Measurements from ENCODE around the gene FOXP1. TPM values are rescaled to one million over a fixed set of nuclear protein-coding genes. Genes with fewer than 3 reads are reported as not detected.
A peak's percentile ranks its signal among the peaks of the same experiment; 100 is the strongest.

FOXP1 gene
- total RNA-seq, 1 donor from 2014 or later = 72.3 TPM

DNA sequence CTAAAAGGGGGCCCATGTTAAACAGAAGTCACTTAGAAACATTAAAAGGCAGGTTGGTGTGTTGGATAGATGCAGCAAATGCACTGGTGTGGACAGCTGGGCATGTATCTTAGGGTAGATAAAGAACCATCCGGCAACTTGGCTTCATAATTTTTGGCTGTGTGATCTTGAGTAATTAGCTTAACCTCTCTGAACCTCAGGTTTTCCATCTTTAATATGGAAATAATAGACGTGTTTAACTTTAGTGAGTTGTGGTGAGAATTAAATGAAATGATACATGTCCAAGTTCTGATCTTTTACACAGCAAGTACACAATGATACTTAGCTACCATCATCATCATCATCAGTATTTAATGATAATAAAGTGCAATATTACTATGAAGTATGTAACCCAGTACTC, 330.4 kb downstream of the FOXP1 start:
- no peak for DNase-seq

- DNase-seq = no peak
Measured at GRCh38 chr3:71252466-71252865, 331.1 kb downstream of the FOXP1 start.

GRCh38 chr3:71251156-71251775, 332.3 kb downstream of the FOXP1 start:
- DNase-seq = peak; percentile 66

- DNase-seq = no peak
Measured at GRCh38 chr3:71250026-71250425, 333.5 kb downstream of the FOXP1 start.

DNA sequence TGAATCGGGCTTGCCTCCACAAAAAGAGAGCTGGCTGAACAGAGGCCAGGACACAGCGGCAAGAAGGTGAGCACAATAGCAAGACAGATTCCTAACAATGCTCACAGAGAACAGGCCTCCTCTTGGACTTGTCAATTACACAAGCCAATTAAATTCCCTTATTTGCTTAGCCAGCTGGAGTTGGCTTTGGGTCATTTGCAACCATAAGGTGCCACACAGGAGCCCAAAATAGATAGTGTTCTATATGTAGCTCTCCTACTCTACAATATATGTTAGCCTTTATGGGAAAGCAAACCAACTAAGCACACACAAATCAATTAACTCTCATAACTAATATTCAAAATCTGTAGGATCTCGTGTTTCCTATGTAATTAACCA, 335.6 kb downstream of the FOXP1 start:
- no peak for DNase-seq

- no peak for DNase-seq
Measured at GRCh38 chr3:71247221-71247957, 336.1 kb downstream of the FOXP1 start.

GRCh38 chr3:71245971-71246880, 337.3 kb downstream of the FOXP1 start:
- DNase-seq = no peak

- DNase-seq = peak; percentile 61
Measured at GRCh38 chr3:71244826-71245488, 338.6 kb downstream of the FOXP1 start.

GRCh38 chr3:71244153-71244825, 339.2 kb downstream of the FOXP1 start:
- no peak for DNase-seq

GRCh38 chr3:71243229-71243628, 340.3 kb downstream of the FOXP1 start:
- no peak for DNase-seq

DNA sequence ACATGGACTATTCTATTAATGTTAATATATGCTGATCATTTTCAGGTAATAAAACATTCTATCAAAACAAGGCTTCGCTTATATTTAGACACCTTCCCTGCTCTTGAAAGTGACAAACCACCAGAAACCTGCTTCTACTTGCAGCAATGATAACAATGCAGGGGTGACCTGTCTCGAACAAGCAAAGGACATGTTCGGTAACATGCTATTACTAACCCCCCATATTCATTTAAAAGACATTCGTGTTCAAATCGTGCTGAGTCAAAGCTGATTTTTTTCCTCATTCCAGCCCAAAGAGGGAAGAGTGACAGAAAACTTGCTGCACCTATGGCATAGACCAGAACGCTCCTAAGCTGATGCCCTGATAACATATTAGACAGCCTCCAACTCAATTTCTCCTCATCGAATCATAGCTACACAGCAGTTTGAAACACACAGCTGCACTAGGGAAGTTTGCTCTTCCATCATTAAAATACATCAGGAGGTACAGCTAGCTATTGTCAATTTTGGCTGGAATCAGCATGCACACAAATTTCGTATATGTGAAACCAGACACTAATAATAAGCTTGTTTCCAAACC, 341.5 kb downstream of the FOXP1 start:
- DNase-seq = no peak

DNA sequence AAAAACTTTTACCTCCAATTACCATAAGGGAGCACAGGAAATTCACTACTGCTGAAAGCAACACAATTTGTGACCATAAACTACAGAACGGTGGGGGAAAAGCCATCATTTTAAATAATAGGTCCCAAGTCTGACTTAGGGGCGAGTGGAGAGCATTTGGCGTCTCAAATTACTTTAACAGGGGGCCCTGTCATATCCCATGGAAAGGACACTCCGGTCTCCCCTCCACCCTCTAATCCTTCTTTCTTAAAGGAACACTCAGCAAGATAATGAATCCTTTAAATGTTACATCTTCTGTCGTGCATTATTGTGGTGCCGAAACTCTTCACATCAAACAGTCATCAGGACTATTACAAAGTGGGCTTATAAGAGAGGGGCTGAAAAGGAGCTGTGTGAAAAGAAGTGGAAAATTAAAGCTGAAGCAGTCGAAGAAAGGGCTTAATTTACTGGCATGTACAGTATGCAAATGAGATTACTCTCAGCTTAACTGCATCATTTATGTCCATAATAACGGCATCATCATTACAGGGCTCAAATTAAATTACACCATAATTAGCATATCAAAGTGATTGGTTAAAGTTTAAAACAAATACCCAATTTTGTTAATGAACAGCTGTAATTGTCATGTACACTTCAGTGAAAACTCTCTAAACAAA, 342.2 kb downstream of the FOXP1 start:
- no peak for DNase-seq

GRCh38 chr3:71240034-71240433, 343.5 kb downstream of the FOXP1 start:
- DNase-seq = no peak

GRCh38 chr3:71238355-71238757, 345.2 kb downstream of the FOXP1 start:
- no peak for DNase-seq

DNA sequence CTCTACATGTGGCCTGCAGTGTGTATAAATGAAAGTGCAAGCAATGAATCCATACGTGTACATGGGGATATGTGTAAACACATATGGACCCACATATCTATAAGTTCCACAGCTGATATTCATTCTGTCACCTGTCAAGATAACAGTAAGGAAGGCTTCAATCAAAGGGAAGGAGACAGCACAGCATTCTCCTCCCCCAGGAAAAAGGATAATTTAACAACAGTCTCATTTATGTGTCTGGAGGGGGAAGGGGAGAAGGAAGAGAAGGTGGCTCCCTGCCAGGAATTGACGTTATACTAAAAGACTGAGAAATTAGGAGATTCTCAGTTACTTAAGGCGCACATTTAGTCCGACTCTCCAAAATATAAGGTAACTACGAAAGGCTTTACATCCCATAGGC, 345.9 kb downstream of the FOXP1 start:
- no peak for DNase-seq

DNA sequence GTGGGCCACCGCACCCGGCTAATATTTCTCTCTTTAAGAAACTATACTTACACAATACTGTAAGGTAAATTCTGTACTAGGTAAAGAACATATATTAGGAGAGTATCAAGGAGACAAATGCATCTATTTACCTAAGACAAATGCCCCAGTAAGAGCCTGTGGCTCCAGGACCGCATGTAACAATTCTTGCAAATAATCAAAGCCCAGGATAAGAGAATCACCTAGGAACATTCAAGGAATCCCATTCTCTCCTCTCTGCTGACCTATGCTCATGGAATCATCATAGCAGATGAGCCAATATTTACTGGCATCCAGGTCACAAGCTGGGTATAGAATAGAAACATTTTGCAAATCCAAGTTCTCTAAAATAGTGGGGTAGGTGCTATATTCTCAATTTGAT, 347.7 kb downstream of the FOXP1 start:
- DNase-seq = no peak

DNA sequence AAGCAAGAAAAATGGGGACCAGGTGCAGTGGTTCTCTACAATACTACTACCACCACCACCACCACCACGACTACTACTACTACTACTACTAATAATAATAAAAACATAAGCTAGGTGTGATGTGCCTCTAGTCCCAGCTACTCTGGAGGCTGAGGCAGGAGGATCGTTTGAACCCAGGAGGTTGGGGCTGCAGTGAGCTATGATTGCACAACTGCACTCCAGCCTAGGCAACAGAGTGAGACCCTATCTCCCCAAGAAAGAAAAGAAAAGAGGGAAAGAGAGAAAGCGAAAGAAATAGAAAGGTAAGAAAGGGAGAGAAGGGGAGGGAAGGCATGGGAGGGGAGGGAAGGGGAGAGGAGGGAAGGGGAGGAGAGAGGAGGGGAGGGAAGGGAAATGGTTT, 350.6 kb downstream of the FOXP1 start:
- DNase-seq = no peak

- no peak for DNase-seq
Measured at GRCh38 chr3:71232175-71232679, 351.3 kb downstream of the FOXP1 start.

- no peak for DNase-seq
Measured at GRCh38 chr3:71231680-71232079, 351.8 kb downstream of the FOXP1 start.

DNA sequence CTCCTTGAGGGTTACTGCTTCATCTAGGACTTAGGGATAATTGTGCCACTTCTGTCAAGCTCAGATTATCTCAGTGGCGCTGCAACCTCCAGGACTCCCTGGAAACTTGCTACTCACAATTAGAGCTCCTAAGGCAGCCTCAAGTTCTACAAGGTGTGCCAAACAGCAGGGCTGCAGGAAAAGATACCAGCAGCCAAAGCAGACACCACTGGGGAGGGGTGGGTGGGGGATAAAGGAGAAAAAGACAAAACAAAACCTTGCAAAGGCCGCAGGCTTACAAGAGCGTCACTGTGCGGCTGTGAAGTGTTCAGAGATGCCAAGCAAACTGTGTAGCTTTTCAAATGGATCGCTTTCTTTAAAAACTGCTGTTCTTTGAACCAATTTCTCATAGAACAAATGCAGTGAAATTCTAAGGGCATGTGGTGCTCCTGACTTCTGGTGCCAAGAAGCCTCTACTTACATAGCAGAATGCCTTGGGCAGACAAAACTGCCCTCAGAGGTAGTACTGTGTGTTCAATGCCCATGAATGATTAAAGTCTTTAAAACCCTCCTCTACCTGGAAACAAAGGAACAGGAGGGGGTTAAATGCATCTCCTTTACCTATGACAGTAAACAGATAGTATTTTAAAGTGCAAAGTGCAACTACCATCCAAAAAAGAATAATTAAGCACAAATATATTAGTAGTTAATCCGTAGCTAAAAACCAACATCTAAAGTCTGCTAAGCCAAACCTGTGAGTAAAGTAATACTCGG, 353.4 kb downstream of the FOXP1 start:
- no peak for DNase-seq
